WI38 (cell line): ENCODE data around the gene ZNF775.

Experiments used
- H3K4me3 ChIP-seq: 2 replicates; pipeline ENCODE4 v1.5.1; 2011; ENCODE audit warnings: low read depth, mild to moderate bottlenecking, control low read depth, low read length
- TF ChIP-seq, protein P1 (sequence below): IDR thresholded peaks from 2 replicates; pipeline ENCODE4 v1.5.1; 2012; ENCODE audit warnings: low read depth, mild to moderate bottlenecking, control low read depth, low read length

ZNF775 gene

GRCh38 chr7:150403376-150404171, 24.4 kb downstream of the ZNF775 start:
- TF ChIP-seq, protein P1, sequence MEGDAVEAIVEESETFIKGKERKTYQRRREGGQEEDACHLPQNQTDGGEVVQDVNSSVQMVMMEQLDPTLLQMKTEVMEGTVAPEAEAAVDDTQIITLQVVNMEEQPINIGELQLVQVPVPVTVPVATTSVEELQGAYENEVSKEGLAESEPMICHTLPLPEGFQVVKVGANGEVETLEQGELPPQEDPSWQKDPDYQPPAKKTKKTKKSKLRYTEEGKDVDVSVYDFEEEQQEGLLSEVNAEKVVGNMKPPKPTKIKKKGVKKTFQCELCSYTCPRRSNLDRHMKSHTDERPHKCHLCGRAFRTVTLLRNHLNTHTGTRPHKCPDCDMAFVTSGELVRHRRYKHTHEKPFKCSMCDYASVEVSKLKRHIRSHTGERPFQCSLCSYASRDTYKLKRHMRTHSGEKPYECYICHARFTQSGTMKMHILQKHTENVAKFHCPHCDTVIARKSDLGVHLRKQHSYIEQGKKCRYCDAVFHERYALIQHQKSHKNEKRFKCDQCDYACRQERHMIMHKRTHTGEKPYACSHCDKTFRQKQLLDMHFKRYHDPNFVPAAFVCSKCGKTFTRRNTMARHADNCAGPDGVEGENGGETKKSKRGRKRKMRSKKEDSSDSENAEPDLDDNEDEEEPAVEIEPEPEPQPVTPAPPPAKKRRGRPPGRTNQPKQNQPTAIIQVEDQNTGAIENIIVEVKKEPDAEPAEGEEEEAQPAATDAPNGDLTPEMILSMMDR = no peak
- no peak overlapping the region for H3K4me3 ChIP-seq

GRCh38 chr7:150404172-150404804, 25.2 kb downstream of the ZNF775 start:
- TF ChIP-seq, protein P1 = no peak
- peak overlapping the region; percentile 64 for H3K4me3 ChIP-seq

DNA sequence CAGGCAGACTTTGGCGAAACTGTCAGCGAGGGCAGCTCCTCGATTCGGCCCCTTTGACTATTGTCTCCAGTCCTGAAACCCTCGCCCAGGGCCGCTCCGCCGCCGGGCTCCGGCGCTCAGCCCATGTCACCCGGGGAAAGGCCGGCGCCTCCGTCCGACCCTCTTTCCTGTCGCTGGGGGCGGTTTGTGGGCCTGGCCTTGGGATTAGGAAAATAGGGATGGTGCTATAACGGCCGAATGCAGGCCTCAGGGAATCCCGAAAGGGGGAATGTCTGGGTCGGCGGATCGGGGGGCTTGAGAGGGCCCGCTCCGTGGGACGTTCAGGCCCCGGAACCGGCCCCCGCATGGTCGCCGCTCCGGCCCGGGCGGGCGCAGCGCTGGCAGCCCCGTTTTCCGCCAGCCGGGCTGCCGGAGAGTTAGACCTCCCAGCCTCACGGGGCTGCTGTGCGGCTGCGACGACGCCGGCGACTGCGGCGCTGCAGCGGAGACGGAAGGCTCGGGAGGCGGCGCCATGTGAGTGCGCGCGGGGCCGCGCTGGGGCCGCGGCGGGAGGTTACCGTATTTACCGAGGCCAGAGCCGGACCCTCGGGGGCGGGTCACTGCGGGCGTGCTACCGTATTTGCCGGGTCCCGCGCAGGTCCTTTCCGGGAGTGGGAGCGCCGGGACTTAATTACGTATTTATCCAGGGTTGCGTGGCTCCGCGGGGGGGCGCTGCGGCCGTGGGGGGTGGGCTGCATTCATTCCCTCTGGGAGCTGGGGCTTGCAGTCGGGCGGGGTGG, 25.9 kb downstream of the ZNF775 start:
- TF ChIP-seq, protein P1 = no peak
- peak overlapping the region; percentile 64 for H3K4me3 ChIP-seq

GRCh38 chr7:150405584-150406311, 26.6 kb downstream of the ZNF775 start:
- H3K4me3 ChIP-seq = peak overlapping the region; percentile 64
- TF ChIP-seq, protein P1 = no peak

- H3K4me3 ChIP-seq = peak overlapping the region; percentile 64
- TF ChIP-seq, protein P1 = no peak
These were observed 27.1 kb downstream of the ZNF775 start for GRCh38 chr7:150406312-150406566.

DNA sequence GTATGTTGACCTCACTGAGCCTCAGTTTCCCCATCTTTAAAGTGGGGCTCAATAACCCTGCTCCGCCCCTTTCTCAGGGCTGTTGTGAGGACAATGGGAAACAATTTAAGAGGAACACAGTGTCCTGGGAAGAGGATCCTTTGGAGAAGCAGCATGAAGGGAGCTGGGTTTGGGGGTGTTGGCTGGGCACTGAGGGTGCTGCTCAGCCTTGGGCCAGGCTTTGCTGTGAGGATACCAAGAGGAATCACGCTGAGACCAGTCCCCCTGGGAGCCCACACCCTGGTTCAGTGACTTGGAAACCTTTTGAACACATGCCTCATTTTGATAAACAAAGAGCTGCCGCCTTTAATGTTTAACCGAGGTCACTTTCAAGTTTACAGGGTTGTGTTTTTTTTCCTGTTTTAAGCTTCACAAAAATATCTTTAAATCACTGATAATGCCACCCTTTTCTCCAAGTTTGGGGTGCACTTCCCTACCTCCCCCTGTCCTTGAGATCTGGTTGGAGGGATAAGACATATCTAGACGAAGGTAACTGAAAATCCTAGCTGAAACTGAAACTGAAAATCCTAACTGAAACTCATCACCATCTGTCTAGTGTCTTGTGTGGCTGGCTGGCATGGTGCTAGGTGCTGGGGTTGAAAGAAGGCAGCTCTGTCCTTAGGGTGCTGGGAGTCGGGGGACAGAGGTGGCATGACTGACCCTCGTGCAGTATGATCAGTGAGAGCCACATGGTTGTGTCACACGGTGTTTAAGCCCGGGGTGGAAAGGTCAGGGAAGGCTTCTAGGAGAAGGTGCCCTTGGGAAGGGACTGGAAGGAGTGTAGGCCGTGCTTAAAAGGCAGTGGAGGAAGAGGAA, 27.7 kb downstream of the ZNF775 start:
- H3K4me3 ChIP-seq = peak overlapping the region; percentile 64; the same call in 1 of the 2 replicates
- TF ChIP-seq, protein P1 = no peak
